ENCODE data around the gene DSCAM. TPM values are rescaled to one million over a fixed set of nuclear protein-coding genes. Genes with fewer than 3 reads are reported as not detected.

Gene DSCAM
- total and polyA plus RNA-seq, 2 donors (not counting 1 experiment from before 2014, with no cell fraction given) = not detected

- no peak overlapping the region for H3K4me3 ChIP-seq (ENCODE audit: control extremely low read depth in 1 of 5, extremely low read depth in 1 of 5, insufficient read depth in 1 of 5, low read depth in 2 of 5, low read length in 4 of 5)
- H3K36me3 ChIP-seq (replicated peaks in 1 of 2; ENCODE audit: control extremely low read depth in 1 of 2, control insufficient read depth in 1 of 2, extremely low read depth in 1 of 2, insufficient read depth in 2 of 2, low read length in 1 of 2) = no peaks in the 10 kb centered on the region
- ChIA-PET POLR2A (no interaction called here), CTCF (no interaction called here)
- TF ChIP-seq EZH2 (IDR thresholded peaks at IDR 0.05; ENCODE audit: borderline replicate concordance, insufficient read depth, low read depth, low read length, poor library complexity, severe bottlenecking) (no peak), CTCF (IDR thresholded peaks at IDR 0.05) (no peak)
- Mint-ChIP-seq H3K4me1 (no peaks in the 10 kb centered on the region), H3K9me3 (ENCODE audit: insufficient read depth) (peaks cover 2% of the 10 kb centered on the region), H3K27me3 (peaks cover 11% of the 10 kb centered on the region), H3K4me3 (no peak overlapping the region), H3K27ac (no peak overlapping the region)
- H3K9me3 ChIP-seq (ENCODE audit: control extremely low read depth in 1 of 3, control insufficient read depth in 2 of 3, insufficient read depth in 1 of 3, low read length in 2 of 3) = peaks cover 0 to 14% (median 0%) of the 10 kb centered on the region in 3 donors
- WGBS (ENCODE audit: insufficient coverage) = 63% methylated on average over 2 of the region's 5 CpGs
- H3K4me1 ChIP-seq (ENCODE audit: control insufficient read depth in 2 of 2, insufficient read depth in 2 of 2, low read length in 2 of 2) = no peaks in the 10 kb centered on the region
- H3K9ac ChIP-seq (ENCODE audit: low read length) = no peak overlapping the region
- H3K27me3 ChIP-seq (replicated peaks in 1 of 4; ENCODE audit: control extremely low read depth in 1 of 4, control insufficient read depth in 3 of 4, insufficient read depth in 4 of 4, low read length in 3 of 4) = peaks cover 0 to 4% (median 0%) of the 10 kb centered on the region in 4 experiments
- intact Hi-C loops (cut with micrococcal nuclease) = no loop called here
- no peak for DNase-seq
- ATAC-seq (ENCODE audit: low read depth) = no peak
- no peaks in the 10 kb centered on the region for H3K79me2 ChIP-seq (ENCODE audit: control insufficient read depth, insufficient read depth, low read length)
- no peak overlapping the region for H2AFZ ChIP-seq (ENCODE audit: insufficient read depth, low read depth, low read length, poor library complexity, severe bottlenecking)
- no peak overlapping the region for H3K27ac ChIP-seq (ENCODE audit: low read length in 2 of 2)
- H3K4me2 ChIP-seq (replicated peaks; ENCODE audit: low read depth, low read length, poor library complexity, severe bottlenecking) = no peak overlapping the region
- H4K20me1 ChIP-seq (ENCODE audit: control insufficient read depth, insufficient read depth, low read length, poor library complexity, severe bottlenecking) = no peaks in the 10 kb centered on the region
Measured at GRCh38 chr21:40852563-40852962, 5.6 kb upstream of the DSCAM start.

- TF ChIP-seq EZH2 (IDR thresholded peaks at IDR 0.05; ENCODE audit: borderline replicate concordance, insufficient read depth, low read depth, low read length, poor library complexity, severe bottlenecking) = no peak
- no peak for TF ChIP-seq CTCF (IDR thresholded peaks at IDR 0.05)
- Histone ChIP-seq H3K4me3 (ENCODE audit: control extremely low read depth in 1 of 5, extremely low read depth in 1 of 5, insufficient read depth in 1 of 5, low read depth in 2 of 5, low read length in 4 of 5) (no peak overlapping the region), H3K9me3 (ENCODE audit: control extremely low read depth in 1 of 3, control insufficient read depth in 2 of 3, insufficient read depth in 1 of 3, low read length in 2 of 3) (peaks cover 0 to 17% (median 0%) of the 10 kb centered on the region in 3 donors), H3K4me2 (replicated peaks; ENCODE audit: low read depth, low read length, poor library complexity, severe bottlenecking) (no peak overlapping the region), H3K9ac (ENCODE audit: low read length) (no peak overlapping the region), H4K20me1 (ENCODE audit: control insufficient read depth, insufficient read depth, low read length, poor library complexity, severe bottlenecking) (no peaks in the 10 kb centered on the region), H3K36me3 (replicated peaks in 1 of 2; ENCODE audit: control extremely low read depth in 1 of 2, control insufficient read depth in 1 of 2, extremely low read depth in 1 of 2, insufficient read depth in 2 of 2, low read length in 1 of 2) (no peaks in the 10 kb centered on the region), H3K27ac (ENCODE audit: low read length in 2 of 2) (no peak overlapping the region), H3K79me2 (ENCODE audit: control insufficient read depth, insufficient read depth, low read length) (no peaks in the 10 kb centered on the region), H3K4me1 (ENCODE audit: control insufficient read depth in 2 of 2, insufficient read depth in 2 of 2, low read length in 2 of 2) (no peaks in the 10 kb centered on the region), H3K27me3 (replicated peaks in 1 of 4; ENCODE audit: control extremely low read depth in 1 of 4, control insufficient read depth in 3 of 4, insufficient read depth in 4 of 4, low read length in 3 of 4) (peaks cover 0 to 8% (median 0%) of the 10 kb centered on the region in 4 experiments), H2AFZ (ENCODE audit: insufficient read depth, low read depth, low read length, poor library complexity, severe bottlenecking) (no peak overlapping the region)
- ChIA-PET CTCF (no interaction called here), POLR2A (no interaction called here)
- ATAC-seq (ENCODE audit: low read depth) (no peak), DNase-seq (no peak)
- Mint-ChIP-seq H3K27ac (no peak overlapping the region), H3K27me3 (peaks cover 17% of the 10 kb centered on the region), H3K4me1 (no peaks in the 10 kb centered on the region), H3K9me3 (ENCODE audit: insufficient read depth) (no peaks in the 10 kb centered on the region), H3K4me3 (no peak overlapping the region)
- 90% methylated on average over 1 of the region's 2 CpGs for WGBS (ENCODE audit: insufficient coverage)
- intact Hi-C loops (cut with micrococcal nuclease) = no loop called here
Measured at GRCh38 chr21:40851749-40852148, 4.8 kb upstream of the DSCAM start.
